K562 (cell line): ENCODE measurements around the gene TMEM187. TPM values are rescaled to one million over a fixed set of nuclear protein-coding genes. Genes with fewer than 3 reads are reported as not detected.

Experiments used
- CGGBP1 ChIP-seq: fragments of 250-450 bp; sonication (Bioruptor Pico); IDR thresholded peaks from 2 replicates; pipeline ENCODE4 v1.9.0; 2021; ENCODE audit warnings: mild to moderate bottlenecking
- GATAD2A ChIP-seq: fragments of 450-650 bp; IDR thresholded peaks from 2 replicates; pipeline ENCODE4 v1.6.1; 2017
- HNRNPLL ChIP-seq: fragments of 200-400 bp; formaldehyde crosslinking; IDR thresholded peaks from 2 replicates; pipeline ENCODE4 v1.6.1; 2017; ENCODE audit warnings: low read length, low read depth, mild to moderate bottlenecking; ENCODE audit not compliant: poor library complexity, severe bottlenecking
- NUFIP1 ChIP-seq: fragments of 450-650 bp; IDR thresholded peaks from 2 replicates; pipeline ENCODE4 v1.6.1; 2018; ENCODE audit not compliant: partially characterized antibody
- RFX7 ChIP-seq: fragments of 250-450 bp; sonication (Bioruptor Pico); IDR thresholded peaks from 2 replicates; pipeline ENCODE4 v1.5.1; 2021; ENCODE audit warnings: mild to moderate bottlenecking
- STAG1 ChIP-seq: sonication (generic); formaldehyde crosslinking; IDR thresholded peaks from 2 replicates; pipeline ENCODE4 v1.5.0; 2020; ENCODE audit warnings: missing genetic modification reagents, borderline replicate concordance
- ZC3H11A ChIP-seq: IDR thresholded peaks from 2 replicates; pipeline ENCODE4 v1.6.1; 2012; ENCODE audit warnings: low read depth, low read length, improper control_type of control experiment
- polyA plus RNA-seq, 8 experiments: library from polyadenylated mRNA; depleted of rRNA in 4 of 8; stranded (reverse) in 5 of 8; unstranded in 3 of 8; fragments of >200 nt; fragmentation: Nextera tagmentation in 2 of 8; fragmentation: Illumina TruSeq in 1 of 8; extraction: Ambion mirVana in 2 of 8; extraction: Trizol in 1 of 8; gene quantifications; 2 replicates each; pipeline versions ENCODE4 v1.2.1 to v1.2.3, GENCODE V29; 2011 to 2014; ENCODE audit warnings: inconsistent platforms in 1 of 8, missing spikeins in 1 of 8
- total RNA-seq, 7 experiments: library from RNA; depleted of rRNA in 6 of 7; stranded (reverse); fragments of >200 nt in 6 of 7; fragmentation: Illumina TruSeq in 2 of 7; extraction: Trizol in 2 of 7; gene quantifications; 2 replicates each; pipeline versions ENCODE4 v1.2.1 to v1.2.3, GENCODE V29; 2011 to 2021; ENCODE audit warnings: low replicate concordance in 1 of 7
- TF ChIP-seq, protein P1 (sequence below): fragments of 250-450 bp; sonication (Bioruptor Pico); IDR thresholded peaks from 2 replicates; pipeline ENCODE4 v1.4.0; 2020; ENCODE audit warnings: mild to moderate bottlenecking, moderate library complexity
- TF ChIP-seq, protein P2 (sequence below), 2 experiments: fragments of 450-650 bp in 1 of 2; sonication (generic) in 1 of 2; formaldehyde crosslinking; conservative IDR thresholded peaks; 2 replicates each; pipeline versions ENCODE4 v1.4.0 to v1.8.1; 2020 to 2022; ENCODE audit warnings: mild to moderate bottlenecking in 1 of 2, missing genetic modification reagents in 1 of 2

The TMEM187 gene
- total and polyA plus RNA-seq, 9 of the 15 experiments (the other 6 are each of a cell fraction or from before 2014, with no cell fraction given), result 0.13 to 6.4 (median 1.6) TPM

- TF ChIP-seq, protein P1, sequence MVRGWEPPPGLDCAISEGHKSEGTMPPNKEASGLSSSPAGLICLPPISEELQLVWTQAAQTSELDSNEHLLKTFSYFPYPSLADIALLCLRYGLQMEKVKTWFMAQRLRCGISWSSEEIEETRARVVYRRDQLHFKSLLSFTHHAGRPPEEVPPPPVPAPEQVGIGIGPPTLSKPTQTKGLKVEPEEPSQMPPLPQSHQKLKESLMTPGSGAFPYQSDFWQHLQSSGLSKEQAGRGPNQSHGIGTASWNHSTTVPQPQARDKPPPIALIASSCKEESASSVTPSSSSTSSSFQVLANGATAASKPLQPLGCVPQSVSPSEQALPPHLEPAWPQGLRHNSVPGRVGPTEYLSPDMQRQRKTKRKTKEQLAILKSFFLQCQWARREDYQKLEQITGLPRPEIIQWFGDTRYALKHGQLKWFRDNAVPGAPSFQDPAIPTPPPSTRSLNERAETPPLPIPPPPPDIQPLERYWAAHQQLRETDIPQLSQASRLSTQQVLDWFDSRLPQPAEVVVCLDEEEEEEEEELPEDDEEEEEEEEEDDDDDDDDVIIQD, result no peak
- TF ChIP-seq CGGBP1 (peak; percentile 57; the same call in 1 of the 2 replicates), STAG1 (CRISPR knock-in tag) (no peak), NUFIP1 (no peak), HNRNPLL (no peak), RFX7 (CRISPR knock-in tag) (no peak), ZC3H11A (no peak), GATAD2A (no peak)
- TF ChIP-seq, protein P2, sequence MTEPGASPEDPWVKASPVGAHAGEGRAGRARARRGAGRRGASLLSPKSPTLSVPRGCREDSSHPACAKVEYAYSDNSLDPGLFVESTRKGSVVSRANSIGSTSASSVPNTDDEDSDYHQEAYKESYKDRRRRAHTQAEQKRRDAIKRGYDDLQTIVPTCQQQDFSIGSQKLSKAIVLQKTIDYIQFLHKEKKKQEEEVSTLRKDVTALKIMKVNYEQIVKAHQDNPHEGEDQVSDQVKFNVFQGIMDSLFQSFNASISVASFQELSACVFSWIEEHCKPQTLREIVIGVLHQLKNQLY (CRISPR knock-in tag; conservative IDR thresholded peaks at IDR 0.05), result no peak
These were observed at the start of gene TMEM187 (continued) for GRCh38 chrX:153972368-153973126.
